A549 (cell line): Measurements from ENCODE around the gene TTLL13.

Experiments used
- ATOH8 ChIP-seq: fragments of 250-450 bp; sonication (Bioruptor Pico); IDR thresholded peaks from 2 replicates; pipeline ENCODE4 v1.5.0; 2020; ENCODE audit warnings: low read depth, mild to moderate bottlenecking, moderate library complexity
- KDM1A ChIP-seq: fragments of 200-600 bp; sonication (generic); IDR thresholded peaks from 2 replicates; pipeline ENCODE4 v1.6.1; 2016; ENCODE audit warnings: low read depth, mild to moderate bottlenecking
- MAZ ChIP-seq: fragments of 150-350 bp; IDR thresholded peaks from 2 replicates; pipeline ENCODE4 v1.6.1; 2014; ENCODE audit warnings: antibody characterized with exemption, low read depth, low read length, borderline replicate concordance
- NFE2L2 ChIP-seq: fragments of 150-350 bp; conservative IDR thresholded peaks from 2 replicates; pipeline ENCODE4 v1.6.1; 2014; ENCODE audit warnings: low read length
- PHF8 ChIP-seq: fragments of 200-600 bp; sonication (generic); IDR thresholded peaks from 2 replicates; pipeline ENCODE4 v1.6.1; 2016; ENCODE audit warnings: low read depth, mild to moderate bottlenecking, antibody characterized with exemption, moderate library complexity, borderline replicate concordance
- POLR2A ChIP-seq: IDR thresholded peaks from 2 replicates; pipeline ENCODE4 v1.6.1; 2012; ENCODE audit warnings: mild to moderate bottlenecking, low read length
- RAD21 ChIP-seq, 2 experiments: fragments of >200 bp in 1 of 2; sonication (Bioruptor Twin) in 1 of 2; formaldehyde crosslinking in 1 of 2; IDR thresholded peaks in 1 of 2; conservative IDR thresholded peaks in 1 of 2; 2 replicates in 1 of 2; 3 replicates in 1 of 2; pipeline ENCODE4 v1.6.1; 2012 to 2018; ENCODE audit warnings: inconsistent platforms in 1 of 2
- RCOR1 ChIP-seq: fragments of 150-350 bp; IDR thresholded peaks from 2 replicates; pipeline ENCODE4 v1.6.1; 2014; ENCODE audit warnings: antibody characterized with exemption, low read length, low read depth
- RNF2 ChIP-seq: fragments of 200-600 bp; sonication (generic); IDR thresholded peaks from 2 replicates; pipeline ENCODE4 v1.6.1; 2016; ENCODE audit warnings: low read depth, mild to moderate bottlenecking, antibody characterized with exemption, moderate library complexity, borderline replicate concordance
- SMC3 ChIP-seq: fragments of >200 bp; sonication (Bioruptor Twin); formaldehyde crosslinking; IDR thresholded peaks from 3 replicates; pipeline ENCODE4 v1.6.1; 2018; ENCODE audit warnings: inconsistent platforms
- ZC3H11A ChIP-seq: fragments of 450-650 bp; IDR thresholded peaks from 2 replicates; pipeline ENCODE4 v1.6.1; 2014; ENCODE audit warnings: antibody characterized with exemption, mild to moderate bottlenecking
- TF ChIP-seq, protein P1 (sequence below): fragments of >200 bp; sonication (Bioruptor Twin); formaldehyde crosslinking; IDR thresholded peaks from 3 replicates; pipeline ENCODE4 v1.5.1; 2016
- TF ChIP-seq, protein P2 (sequence below): fragments of >200 bp; sonication (Bioruptor Twin); formaldehyde crosslinking; IDR thresholded peaks from 2 replicates; pipeline ENCODE4 v1.6.1; 2016
- TF ChIP-seq, protein P3 (sequence below): fragments of 250-450 bp; sonication (Bioruptor Pico); IDR thresholded peaks from 2 replicates; pipeline ENCODE4 v1.5.0; 2021; ENCODE audit warnings: mild to moderate bottlenecking, moderate library complexity, borderline replicate concordance

DNA sequence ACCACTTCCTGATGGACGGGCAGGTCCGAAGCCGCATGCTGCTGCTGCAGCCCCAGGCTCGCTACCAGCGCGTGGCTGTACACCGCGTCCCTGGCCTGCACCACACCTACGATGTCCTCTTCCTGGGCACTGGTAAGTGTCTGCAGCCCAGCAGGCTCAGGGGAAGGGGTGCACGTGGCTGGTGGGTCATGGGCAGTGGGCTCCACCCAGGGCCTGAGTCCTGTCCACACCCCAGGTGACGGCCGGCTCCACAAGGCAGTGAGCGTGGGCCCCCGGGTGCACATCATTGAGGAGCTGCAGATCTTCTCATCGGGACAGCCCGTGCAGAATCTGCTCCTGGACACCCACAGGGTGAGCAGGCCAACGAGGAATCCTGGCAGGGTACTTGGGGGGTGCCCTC is 24.3 kb upstream of the TTLL13 start:
- TF ChIP-seq, protein P1, sequence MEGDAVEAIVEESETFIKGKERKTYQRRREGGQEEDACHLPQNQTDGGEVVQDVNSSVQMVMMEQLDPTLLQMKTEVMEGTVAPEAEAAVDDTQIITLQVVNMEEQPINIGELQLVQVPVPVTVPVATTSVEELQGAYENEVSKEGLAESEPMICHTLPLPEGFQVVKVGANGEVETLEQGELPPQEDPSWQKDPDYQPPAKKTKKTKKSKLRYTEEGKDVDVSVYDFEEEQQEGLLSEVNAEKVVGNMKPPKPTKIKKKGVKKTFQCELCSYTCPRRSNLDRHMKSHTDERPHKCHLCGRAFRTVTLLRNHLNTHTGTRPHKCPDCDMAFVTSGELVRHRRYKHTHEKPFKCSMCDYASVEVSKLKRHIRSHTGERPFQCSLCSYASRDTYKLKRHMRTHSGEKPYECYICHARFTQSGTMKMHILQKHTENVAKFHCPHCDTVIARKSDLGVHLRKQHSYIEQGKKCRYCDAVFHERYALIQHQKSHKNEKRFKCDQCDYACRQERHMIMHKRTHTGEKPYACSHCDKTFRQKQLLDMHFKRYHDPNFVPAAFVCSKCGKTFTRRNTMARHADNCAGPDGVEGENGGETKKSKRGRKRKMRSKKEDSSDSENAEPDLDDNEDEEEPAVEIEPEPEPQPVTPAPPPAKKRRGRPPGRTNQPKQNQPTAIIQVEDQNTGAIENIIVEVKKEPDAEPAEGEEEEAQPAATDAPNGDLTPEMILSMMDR: no peak
- TF ChIP-seq RAD21 (conservative IDR thresholded peaks at IDR 0.05 in 1 of 2, IDR thresholded peaks at IDR 0.05 in 1 of 2) (no peak), KDM1A (no peak), ZC3H11A (no peak), POLR2A (no peak), MAZ (no peak), SMC3 (no peak), RCOR1 (no peak), NFE2L2 (no peak), ATOH8 (CRISPR knock-in tag) (no peak), PHF8 (no peak), RNF2 (no peak)
- TF ChIP-seq, protein P2, sequence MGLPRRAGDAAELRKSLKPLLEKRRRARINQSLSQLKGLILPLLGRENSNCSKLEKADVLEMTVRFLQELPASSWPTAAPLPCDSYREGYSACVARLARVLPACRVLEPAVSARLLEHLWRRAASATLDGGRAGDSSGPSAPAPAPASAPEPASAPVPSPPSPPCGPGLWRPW: no peak
- TF ChIP-seq, protein P3, sequence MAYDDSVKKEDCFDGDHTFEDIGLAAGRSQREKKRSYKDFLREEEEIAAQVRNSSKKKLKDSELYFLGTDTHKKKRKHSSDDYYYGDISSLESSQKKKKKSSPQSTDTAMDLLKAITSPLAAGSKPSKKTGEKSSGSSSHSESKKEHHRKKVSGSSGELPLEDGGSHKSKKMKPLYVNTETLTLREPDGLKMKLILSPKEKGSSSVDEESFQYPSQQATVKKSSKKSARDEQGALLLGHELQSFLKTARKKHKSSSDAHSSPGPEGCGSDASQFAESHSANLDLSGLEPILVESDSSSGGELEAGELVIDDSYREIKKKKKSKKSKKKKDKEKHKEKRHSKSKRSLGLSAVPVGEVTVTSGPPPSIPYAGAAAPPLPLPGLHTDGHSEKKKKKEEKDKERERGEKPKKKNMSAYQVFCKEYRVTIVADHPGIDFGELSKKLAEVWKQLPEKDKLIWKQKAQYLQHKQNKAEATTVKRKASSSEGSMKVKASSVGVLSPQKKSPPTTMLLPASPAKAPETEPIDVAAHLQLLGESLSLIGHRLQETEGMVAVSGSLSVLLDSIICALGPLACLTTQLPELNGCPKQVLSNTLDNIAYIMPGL (CRISPR knock-in tag): no peak
